ENCODE results near the gene SLCO2A1.

SLCO2A1 gene

DNA sequence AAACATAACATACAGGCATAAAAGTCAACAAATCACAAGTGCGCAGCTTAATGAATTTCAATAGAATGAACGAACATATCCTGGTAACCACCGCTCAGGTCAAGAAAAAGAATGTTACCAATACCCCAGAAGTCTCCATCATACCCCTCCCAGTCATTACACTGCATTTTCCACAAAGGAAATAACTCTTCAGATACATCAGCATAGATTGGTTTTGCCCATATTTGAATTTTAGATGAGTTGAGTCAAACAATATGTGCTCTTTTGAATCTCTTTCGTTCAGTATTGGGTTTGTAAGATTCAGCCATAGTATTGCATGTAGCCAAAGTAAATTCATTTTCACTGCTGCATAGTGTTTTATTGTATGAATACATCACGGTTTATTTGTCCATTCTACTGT is 127.9 kb downstream of the SLCO2A1 start:
- DNase-seq (ENCODE audit: low read depth), result no peak
- TF ChIP-seq, protein P1, sequence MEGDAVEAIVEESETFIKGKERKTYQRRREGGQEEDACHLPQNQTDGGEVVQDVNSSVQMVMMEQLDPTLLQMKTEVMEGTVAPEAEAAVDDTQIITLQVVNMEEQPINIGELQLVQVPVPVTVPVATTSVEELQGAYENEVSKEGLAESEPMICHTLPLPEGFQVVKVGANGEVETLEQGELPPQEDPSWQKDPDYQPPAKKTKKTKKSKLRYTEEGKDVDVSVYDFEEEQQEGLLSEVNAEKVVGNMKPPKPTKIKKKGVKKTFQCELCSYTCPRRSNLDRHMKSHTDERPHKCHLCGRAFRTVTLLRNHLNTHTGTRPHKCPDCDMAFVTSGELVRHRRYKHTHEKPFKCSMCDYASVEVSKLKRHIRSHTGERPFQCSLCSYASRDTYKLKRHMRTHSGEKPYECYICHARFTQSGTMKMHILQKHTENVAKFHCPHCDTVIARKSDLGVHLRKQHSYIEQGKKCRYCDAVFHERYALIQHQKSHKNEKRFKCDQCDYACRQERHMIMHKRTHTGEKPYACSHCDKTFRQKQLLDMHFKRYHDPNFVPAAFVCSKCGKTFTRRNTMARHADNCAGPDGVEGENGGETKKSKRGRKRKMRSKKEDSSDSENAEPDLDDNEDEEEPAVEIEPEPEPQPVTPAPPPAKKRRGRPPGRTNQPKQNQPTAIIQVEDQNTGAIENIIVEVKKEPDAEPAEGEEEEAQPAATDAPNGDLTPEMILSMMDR (IDR thresholded peaks at IDR 0.05; ENCODE audit: low read depth, low read length, missing control alignments), result no peak
- no peak overlapping the region for H3K4me3 ChIP-seq (ENCODE audit: low read depth, low read length)

DNA sequence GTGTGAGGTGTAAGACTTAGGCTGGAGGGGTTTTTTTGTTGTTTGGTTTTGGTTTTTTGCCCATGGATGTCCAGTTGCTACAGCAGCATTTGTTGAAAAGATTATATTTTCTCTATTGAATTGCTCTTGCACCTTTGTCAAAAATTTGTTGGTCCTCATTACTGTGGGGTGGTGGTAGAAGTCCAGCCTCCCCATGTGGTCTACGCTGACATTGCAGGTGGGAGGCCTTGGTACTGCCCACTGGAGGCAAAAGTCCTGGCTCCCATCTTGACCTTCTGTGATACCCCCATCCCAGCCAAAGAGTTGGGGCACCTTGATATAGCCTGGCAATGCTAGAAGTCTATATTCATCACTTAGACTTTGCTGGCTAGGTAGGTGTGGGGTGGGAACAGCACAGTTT is 128.6 kb downstream of the SLCO2A1 start:
- no peak for DNase-seq (ENCODE audit: low read depth)
- TF ChIP-seq, protein P1 (IDR thresholded peaks at IDR 0.05; ENCODE audit: low read depth, low read length, missing control alignments), result peak; percentile 30
- H3K4me3 ChIP-seq (ENCODE audit: low read depth, low read length), result no peak overlapping the region

DNA sequence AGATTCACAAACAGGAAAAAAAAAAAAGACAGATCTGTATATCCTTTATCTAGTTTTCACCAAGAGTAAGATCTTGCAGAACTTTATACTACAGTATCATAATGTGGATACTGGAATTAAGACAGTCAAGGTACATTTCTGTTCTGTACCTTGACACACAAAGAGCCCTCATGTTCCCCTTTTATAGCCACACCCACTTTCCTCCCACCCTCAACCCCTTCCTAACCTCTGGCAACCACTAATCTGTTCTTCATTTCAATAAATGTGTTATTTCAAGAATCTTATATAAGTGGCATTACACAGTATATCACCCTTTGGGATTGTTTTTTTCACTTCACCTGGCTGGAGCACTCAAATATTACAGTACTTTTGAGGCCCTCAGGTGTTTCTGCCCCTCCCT is 130.4 kb downstream of the SLCO2A1 start:
- DNase-seq (ENCODE audit: low read depth), result no peak
- TF ChIP-seq, protein P1 (IDR thresholded peaks at IDR 0.05; ENCODE audit: low read depth, low read length, missing control alignments), result no peak
- no peak overlapping the region for H3K4me3 ChIP-seq (ENCODE audit: low read depth, low read length)

DNA sequence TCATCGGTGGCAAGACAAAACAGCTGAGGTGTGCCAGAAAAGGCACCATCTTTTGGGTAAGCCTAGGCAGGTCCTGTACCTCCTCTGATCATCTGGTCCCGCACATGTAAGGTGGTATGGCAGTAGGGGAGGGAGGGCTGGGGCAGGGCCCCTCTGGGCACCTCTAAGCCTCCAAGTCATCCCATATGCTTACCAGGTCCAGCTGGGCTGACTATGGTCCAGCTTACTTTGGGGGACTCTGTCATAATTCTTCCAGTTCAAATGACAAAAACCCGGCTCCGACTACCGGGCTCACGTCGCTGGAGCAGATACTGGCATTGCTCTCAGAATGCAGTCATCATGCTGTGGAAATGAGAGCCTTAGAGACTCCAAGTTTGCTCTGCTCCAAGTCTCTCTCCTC is 132.2 kb downstream of the SLCO2A1 start:
- no peak for DNase-seq (ENCODE audit: low read depth)
- no peak overlapping the region for H3K4me3 ChIP-seq (ENCODE audit: low read depth, low read length)
- TF ChIP-seq, protein P1 (IDR thresholded peaks at IDR 0.05; ENCODE audit: low read depth, low read length, missing control alignments), result no peak

DNA sequence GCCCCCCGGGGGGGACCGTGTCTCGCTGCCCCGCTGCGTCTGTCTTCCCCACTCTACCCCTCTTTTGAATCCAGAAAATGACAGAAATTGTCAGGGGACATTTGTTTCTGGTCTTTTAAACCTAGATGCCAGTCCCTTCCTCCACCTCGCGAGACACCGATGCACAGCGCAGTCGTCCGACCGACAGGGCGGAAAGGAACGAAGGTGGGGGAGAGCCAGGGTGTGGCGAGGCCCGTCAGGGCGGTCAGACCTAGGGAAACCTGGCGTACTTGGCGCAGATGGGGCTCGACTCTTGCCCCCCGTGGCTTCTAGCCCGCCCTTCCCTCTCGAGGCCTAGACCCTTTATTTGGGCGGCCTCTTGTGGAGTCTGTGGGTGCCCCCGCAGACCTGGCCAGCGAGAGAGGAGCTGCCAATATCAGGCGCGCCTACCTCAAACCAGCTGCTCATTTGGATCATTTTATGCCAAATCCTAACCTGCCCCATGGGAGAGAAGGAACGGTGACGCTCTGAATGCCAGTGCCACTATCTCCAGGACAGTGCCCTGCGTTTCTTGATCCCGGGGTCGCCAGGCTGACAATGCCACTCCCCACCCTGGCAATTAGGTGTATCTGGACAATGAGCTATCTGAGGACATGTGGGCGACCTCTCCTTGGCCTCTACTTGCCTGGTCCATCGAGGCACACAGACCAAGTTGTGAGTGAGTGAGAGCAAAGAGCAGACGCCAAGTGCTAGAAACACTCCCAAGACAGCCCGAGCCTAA is 133.5 kb downstream of the SLCO2A1 start:
- DNase-seq (ENCODE audit: low read depth), result no peak
- TF ChIP-seq, protein P1 (IDR thresholded peaks at IDR 0.05; ENCODE audit: low read depth, low read length, missing control alignments), result no peak
- H3K4me3 ChIP-seq (ENCODE audit: low read depth, low read length), result no peak overlapping the region

DNA sequence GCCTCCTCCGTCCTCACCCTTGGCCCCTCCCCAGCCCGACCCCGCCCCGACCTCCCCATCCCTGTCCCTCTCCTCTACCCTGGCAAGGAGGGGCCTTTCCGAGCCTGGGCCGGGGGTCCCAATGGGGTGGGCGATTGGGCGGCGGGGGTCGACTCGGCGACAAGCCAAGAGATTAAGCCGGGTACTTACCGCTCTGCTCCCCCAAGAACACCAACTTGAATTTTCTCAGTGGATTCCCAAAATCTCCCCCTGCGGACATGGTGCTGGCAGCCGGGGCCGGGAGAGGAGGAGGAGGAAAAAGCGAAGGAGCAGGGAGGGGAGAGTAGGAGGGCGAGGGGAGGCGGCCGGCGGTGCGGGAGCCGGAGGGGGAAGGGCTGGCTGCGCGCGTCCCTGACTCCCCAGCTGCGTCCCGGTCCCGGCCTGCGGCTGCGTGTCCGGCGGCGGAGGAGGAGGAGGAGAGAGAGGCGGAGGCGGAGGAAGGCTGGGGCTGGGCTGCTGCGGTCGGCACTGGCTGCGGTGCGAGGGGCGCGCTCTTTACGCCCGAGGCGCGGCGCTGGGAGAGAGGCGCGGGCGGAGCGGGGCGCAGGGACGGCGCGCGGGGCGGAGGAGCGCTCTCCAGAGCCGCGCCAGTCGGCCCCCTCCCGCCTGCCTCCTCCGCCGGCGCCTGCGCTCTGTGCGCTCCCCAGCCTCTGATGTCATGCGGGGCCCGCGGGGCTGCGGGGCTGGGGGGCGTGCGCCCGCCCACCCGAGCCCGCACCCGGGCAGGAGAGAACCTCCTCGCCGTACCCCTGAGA is 134.3 kb downstream of the SLCO2A1 start, which contains the start of gene RAB6B:
Gene RAB6B, minus strand, starts transcription at position 675 of the 794 bp plus-strand sequence. Its CDS starts 416 bp downstream, at position 259.
- no peak for DNase-seq (ENCODE audit: low read depth)
- H3K4me3 ChIP-seq (ENCODE audit: low read depth, low read length), result peak within 1 kb of the TSS; percentile 33
- TF ChIP-seq, protein P1 (IDR thresholded peaks at IDR 0.05; ENCODE audit: low read depth, low read length, missing control alignments), result no peak

Measured in GM12864 (cell line).